ENCODE measurements around the gene FRMD4A.

The FRMD4A gene

DNA sequence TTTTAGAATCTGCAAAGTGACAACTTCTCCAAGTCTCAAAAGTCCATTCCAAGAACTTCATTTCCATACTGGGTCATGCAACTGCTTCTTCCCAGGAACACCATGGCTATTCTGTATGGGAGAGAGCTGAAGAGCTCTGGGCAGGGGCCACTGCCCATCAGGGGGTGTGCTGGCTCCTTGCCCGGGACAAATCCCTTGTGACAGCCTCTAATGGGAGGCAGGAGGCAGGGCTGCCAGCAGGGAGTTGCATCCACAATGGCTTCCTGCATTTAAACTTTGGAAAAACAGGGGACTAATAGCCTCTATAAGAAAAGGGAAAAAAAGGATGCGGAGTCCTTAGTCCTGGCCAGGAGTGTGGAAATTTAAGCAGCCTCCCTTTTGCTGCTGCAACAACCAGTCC is 18.4 kb upstream of the FRMD4A start:
- Histone ChIP-seq H3K27me3 (replicated peaks; ENCODE audit: control insufficient read depth, insufficient read depth, low read length, poor library complexity, severe bottlenecking) (no peaks in the 10 kb centered on the region), H3K27ac (ENCODE audit: insufficient read depth, low read length, poor library complexity, severe bottlenecking) (no peak overlapping the region), H3K4me3 (ENCODE audit: insufficient read depth, low read depth, low read length, poor library complexity, severe bottlenecking) (no peak overlapping the region), H3K36me3 (ENCODE audit: control insufficient read depth, insufficient read depth, low read length) (no peaks in the 10 kb centered on the region), H3K9me3 (ENCODE audit: control insufficient read depth, low read length) (no peaks in the 10 kb centered on the region), H3K4me1 (ENCODE audit: control insufficient read depth, insufficient read depth, low read length, poor library complexity, severe bottlenecking) (no peaks in the 10 kb centered on the region)
- DNase-seq: no peak

DNA sequence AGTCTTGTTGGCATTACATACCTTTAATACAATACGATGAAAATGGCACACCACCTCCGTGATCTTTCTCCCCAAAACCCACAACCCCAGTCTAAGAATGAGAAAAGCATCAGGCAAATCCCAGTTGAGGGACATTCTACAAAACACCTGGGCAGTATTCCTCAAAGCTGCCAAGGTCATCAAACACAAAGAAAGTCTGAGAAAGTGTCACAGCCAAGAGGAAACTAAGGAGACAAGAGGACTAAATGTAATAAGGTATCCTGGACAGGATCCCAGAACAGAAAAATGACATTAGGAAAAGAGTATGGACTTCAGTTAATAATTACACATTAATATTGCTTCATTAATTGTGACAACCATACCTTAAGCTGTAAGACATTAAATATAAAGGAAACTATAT is 14.5 kb upstream of the FRMD4A start:
- no peaks in the 10 kb centered on the region for H3K36me3 ChIP-seq (ENCODE audit: control insufficient read depth, insufficient read depth, low read length)
- no peaks in the 10 kb centered on the region for H3K27me3 ChIP-seq (replicated peaks; ENCODE audit: control insufficient read depth, insufficient read depth, low read length, poor library complexity, severe bottlenecking)
- DNase-seq: no peak
- no peaks in the 10 kb centered on the region for H3K4me1 ChIP-seq (ENCODE audit: control insufficient read depth, insufficient read depth, low read length, poor library complexity, severe bottlenecking)
- no peaks in the 10 kb centered on the region for H3K9me3 ChIP-seq (ENCODE audit: control insufficient read depth, low read length)
- no peak overlapping the region for H3K4me3 ChIP-seq (ENCODE audit: insufficient read depth, low read depth, low read length, poor library complexity, severe bottlenecking)
- H3K27ac ChIP-seq (ENCODE audit: insufficient read depth, low read length, poor library complexity, severe bottlenecking): no peak overlapping the region

DNA sequence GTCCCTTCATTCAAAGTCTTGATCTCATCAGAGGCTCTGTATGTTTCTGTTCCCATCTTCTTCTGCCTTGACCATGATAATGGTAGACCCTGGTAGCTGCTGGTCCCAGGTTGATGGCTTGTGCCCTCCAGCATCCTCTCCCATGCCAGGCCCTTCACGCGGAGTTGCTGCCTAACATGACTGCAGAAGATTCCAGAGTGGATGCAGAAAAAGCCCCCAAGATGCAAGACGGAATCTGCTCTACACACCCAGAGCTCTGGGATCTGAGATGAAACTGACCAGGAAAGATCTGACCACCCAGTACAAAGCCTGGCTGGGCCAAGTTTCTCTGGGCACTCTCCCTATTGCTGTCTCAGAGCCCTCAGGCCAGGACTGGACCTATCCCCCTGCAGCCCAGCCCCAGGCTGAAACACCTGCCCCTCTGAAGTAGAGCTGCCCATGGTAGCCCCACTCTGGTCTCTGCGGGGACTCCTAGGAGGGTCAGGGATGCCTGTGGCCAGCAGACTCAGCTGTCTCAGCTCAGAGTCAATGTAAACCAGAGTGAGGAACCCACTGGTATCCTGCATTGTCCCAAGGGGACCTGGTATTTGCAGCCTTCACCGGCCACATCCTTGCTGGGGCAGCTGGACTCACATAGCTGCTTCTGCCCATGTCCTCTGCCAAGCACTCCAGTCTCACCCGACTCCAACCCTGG is 9.5 kb upstream of the FRMD4A start:
- Histone ChIP-seq H3K27ac (ENCODE audit: insufficient read depth, low read length, poor library complexity, severe bottlenecking) (no peak overlapping the region), H3K27me3 (replicated peaks; ENCODE audit: control insufficient read depth, insufficient read depth, low read length, poor library complexity, severe bottlenecking) (no peaks in the 10 kb centered on the region), H3K9me3 (ENCODE audit: control insufficient read depth, low read length) (no peaks in the 10 kb centered on the region), H3K36me3 (ENCODE audit: control insufficient read depth, insufficient read depth, low read length) (no peaks in the 10 kb centered on the region), H3K4me3 (ENCODE audit: insufficient read depth, low read depth, low read length, poor library complexity, severe bottlenecking) (no peak overlapping the region), H3K4me1 (ENCODE audit: control insufficient read depth, insufficient read depth, low read length, poor library complexity, severe bottlenecking) (no peaks in the 10 kb centered on the region)
- DNase-seq: no peak

DNA sequence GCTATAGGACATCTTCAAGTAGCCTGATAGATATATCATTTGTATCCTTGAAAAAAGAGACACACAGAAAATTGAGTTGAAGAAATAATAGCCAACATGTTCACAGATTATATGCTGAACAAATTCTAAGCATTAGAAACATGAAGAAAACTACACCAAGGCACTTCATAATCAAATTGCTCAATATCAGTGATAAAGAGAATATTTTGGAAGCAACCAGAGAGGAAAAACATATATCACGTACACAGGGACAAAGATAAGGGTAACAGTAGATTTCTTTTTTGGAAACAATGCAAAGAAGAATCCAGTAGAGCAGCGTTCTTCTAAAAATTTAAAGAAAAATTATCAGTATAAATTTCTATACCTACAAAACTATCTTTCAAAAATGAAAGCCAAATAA is 6.0 kb upstream of the FRMD4A start:
- Histone ChIP-seq H3K4me3 (ENCODE audit: insufficient read depth, low read depth, low read length, poor library complexity, severe bottlenecking) (no peak overlapping the region), H3K36me3 (ENCODE audit: control insufficient read depth, insufficient read depth, low read length) (no peaks in the 10 kb centered on the region), H3K4me1 (ENCODE audit: control insufficient read depth, insufficient read depth, low read length, poor library complexity, severe bottlenecking) (no peaks in the 10 kb centered on the region), H3K27me3 (replicated peaks; ENCODE audit: control insufficient read depth, insufficient read depth, low read length, poor library complexity, severe bottlenecking) (no peaks in the 10 kb centered on the region), H3K9me3 (ENCODE audit: control insufficient read depth, low read length) (no peaks in the 10 kb centered on the region), H3K27ac (ENCODE audit: insufficient read depth, low read length, poor library complexity, severe bottlenecking) (no peak overlapping the region)
- DNase-seq: no peak

DNA sequence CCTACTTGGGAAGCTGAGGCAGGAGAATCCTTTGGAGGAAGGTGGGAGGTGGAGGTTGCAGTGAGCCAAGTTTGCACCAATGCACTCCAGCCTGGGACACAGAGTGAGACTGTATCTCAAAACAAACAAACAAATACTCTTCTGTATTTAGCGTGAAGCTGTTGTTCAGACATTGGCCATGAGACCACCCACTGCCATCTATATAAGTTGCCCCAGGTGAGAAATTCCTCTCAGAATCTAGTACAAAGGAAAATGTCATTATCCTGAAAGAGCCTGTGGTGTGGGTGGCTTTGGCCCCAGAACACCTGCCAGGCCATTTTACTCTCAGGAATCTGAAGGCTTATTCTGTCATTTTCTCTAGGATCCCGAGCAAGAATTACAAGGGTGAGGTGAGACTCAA is 4.0 kb upstream of the FRMD4A start:
- no peak for DNase-seq
- H3K9me3 ChIP-seq (ENCODE audit: control insufficient read depth, low read length): no peaks in the 10 kb centered on the region
- H3K27ac ChIP-seq (ENCODE audit: insufficient read depth, low read length, poor library complexity, severe bottlenecking): no peak overlapping the region
- no peaks in the 10 kb centered on the region for H3K36me3 ChIP-seq (ENCODE audit: control insufficient read depth, insufficient read depth, low read length)
- H3K27me3 ChIP-seq (replicated peaks; ENCODE audit: control insufficient read depth, insufficient read depth, low read length, poor library complexity, severe bottlenecking): peaks cover 3% of the 10 kb centered on the region
- no peak overlapping the region for H3K4me3 ChIP-seq (ENCODE audit: insufficient read depth, low read depth, low read length, poor library complexity, severe bottlenecking)
- no peaks in the 10 kb centered on the region for H3K4me1 ChIP-seq (ENCODE audit: control insufficient read depth, insufficient read depth, low read length, poor library complexity, severe bottlenecking)

DNA sequence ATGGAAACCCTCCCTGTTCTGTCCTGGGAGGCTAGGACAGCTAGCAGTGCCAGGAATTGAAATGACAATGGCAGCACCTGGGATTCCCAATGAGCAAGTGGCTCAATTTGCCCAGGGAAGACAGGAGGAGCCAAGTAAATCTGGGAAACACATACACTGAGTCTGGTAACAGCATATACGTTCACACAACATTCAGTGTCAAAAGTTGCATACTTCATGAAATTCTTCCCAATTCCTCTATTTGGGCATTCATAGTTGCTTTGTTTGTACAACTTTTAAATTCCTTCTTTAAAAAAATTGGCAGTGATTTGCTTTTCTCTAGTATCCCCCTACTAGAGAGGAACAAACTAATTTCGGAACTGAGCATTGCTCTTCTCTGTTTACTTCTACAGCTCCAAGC is 2.9 kb upstream of the FRMD4A start:
- no peak overlapping the region for H3K4me3 ChIP-seq (ENCODE audit: insufficient read depth, low read depth, low read length, poor library complexity, severe bottlenecking)
- peaks cover 3% of the 10 kb centered on the region for H3K27me3 ChIP-seq (replicated peaks; ENCODE audit: control insufficient read depth, insufficient read depth, low read length, poor library complexity, severe bottlenecking)
- DNase-seq: no peak
- H3K4me1 ChIP-seq (ENCODE audit: control insufficient read depth, insufficient read depth, low read length, poor library complexity, severe bottlenecking): no peaks in the 10 kb centered on the region
- H3K27ac ChIP-seq (ENCODE audit: insufficient read depth, low read length, poor library complexity, severe bottlenecking): no peak overlapping the region
- H3K36me3 ChIP-seq (ENCODE audit: control insufficient read depth, insufficient read depth, low read length): no peaks in the 10 kb centered on the region
- H3K9me3 ChIP-seq (ENCODE audit: control insufficient read depth, low read length): no peaks in the 10 kb centered on the region

DNA sequence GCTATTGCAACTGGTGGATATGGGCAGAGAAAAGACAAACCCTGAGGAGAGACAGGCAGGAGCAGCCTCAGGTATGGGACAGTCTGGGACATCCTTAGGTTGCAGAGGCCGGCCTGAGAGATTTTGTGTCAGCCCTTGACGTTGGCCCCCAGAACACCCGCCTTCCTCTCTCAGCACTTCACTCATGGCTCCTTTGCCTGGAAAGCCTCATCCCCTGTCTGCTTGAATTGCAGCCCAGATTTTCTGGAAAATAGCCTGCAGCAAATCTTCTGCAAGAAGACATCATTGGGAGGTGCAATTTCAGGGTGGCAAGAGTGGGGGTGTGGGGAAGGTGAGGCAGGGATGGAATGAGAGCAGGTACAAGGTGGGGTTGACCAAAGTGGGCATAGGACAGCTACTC is 2.2 kb upstream of the FRMD4A start:
- Histone ChIP-seq H3K4me3 (ENCODE audit: insufficient read depth, low read depth, low read length, poor library complexity, severe bottlenecking) (no peak overlapping the region), H3K27ac (ENCODE audit: insufficient read depth, low read length, poor library complexity, severe bottlenecking) (no peak overlapping the region), H3K9me3 (ENCODE audit: control insufficient read depth, low read length) (no peaks in the 10 kb centered on the region), H3K4me1 (ENCODE audit: control insufficient read depth, insufficient read depth, low read length, poor library complexity, severe bottlenecking) (no peaks in the 10 kb centered on the region), H3K36me3 (ENCODE audit: control insufficient read depth, insufficient read depth, low read length) (no peaks in the 10 kb centered on the region), H3K27me3 (replicated peaks; ENCODE audit: control insufficient read depth, insufficient read depth, low read length, poor library complexity, severe bottlenecking) (peaks cover 3% of the 10 kb centered on the region)
- no peak for DNase-seq

DNA sequence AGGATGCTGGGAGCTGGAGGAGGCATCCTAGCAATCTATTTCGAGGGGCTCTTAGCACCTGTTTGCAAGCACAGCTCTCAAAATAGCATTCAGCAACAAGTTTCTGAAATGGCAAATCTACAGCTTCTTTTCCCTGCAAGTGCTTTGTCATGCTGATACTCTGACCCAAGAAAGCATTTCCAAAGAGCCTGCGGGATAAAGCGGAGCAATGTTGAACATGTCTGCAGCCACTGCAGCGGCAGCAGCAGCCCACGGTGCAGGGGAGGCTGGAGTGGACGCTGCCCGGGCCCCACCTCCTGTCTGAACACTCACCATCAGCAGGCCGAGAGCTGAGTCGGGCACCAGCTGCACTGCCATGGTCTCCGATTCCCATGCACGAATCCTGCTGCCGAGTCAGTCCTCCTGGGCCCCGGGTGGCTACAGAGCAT is 964 bp downstream of the FRMD4A start:
- Histone ChIP-seq H3K27me3 (replicated peaks; ENCODE audit: control insufficient read depth, insufficient read depth, low read length, poor library complexity, severe bottlenecking) (peaks cover 11% of the 10 kb centered on the region), H3K9me3 (ENCODE audit: control insufficient read depth, low read length) (no peaks in the 10 kb centered on the region), H3K4me1 (ENCODE audit: control insufficient read depth, insufficient read depth, low read length, poor library complexity, severe bottlenecking) (no peaks in the 10 kb centered on the region), H3K27ac (ENCODE audit: insufficient read depth, low read length, poor library complexity, severe bottlenecking) (no peak overlapping the region), H3K36me3 (ENCODE audit: control insufficient read depth, insufficient read depth, low read length) (no peaks in the 10 kb centered on the region), H3K4me3 (ENCODE audit: insufficient read depth, low read depth, low read length, poor library complexity, severe bottlenecking) (no peak overlapping the region)
- no peak for DNase-seq

DNA sequence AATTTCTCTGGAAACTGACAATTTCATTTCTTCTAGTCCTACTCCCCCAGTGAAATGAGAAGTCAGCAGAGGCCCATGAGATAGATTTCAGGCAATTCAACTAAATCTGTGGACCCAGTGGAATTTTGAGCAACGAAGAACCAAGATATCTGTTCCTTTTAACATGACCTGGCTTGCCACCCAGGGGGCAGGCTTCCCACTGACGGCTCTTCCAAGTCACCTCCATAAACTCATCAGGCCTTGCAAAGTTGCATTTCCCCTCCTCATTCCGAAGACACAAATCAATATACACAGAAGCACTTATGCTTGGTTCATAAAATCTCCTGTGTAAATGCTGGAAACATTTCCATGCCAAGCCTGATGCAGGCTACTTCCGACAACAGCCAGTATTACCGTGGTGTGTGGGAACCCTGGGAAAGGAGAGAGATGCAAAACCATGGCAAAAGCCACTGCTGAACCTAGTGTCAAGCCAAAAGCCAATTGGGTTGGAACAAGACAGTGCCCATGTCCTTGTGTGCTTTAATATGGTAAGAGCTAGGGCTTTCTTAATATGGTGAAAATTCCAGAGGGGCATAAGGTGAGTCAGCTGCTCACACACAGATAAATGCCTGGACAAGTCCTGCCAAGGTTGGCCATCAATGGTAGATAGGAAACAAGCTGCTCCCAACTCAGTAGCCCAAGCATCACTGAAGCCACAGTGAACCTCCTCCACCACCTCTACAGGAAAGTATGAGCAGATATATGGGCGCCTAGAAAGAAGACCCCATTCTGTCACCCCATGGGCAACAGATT is 1.6 kb downstream of the FRMD4A start:
- Histone ChIP-seq H3K36me3 (ENCODE audit: control insufficient read depth, insufficient read depth, low read length) (no peaks in the 10 kb centered on the region), H3K9me3 (ENCODE audit: control insufficient read depth, low read length) (no peaks in the 10 kb centered on the region), H3K4me1 (ENCODE audit: control insufficient read depth, insufficient read depth, low read length, poor library complexity, severe bottlenecking) (no peaks in the 10 kb centered on the region), H3K27ac (ENCODE audit: insufficient read depth, low read length, poor library complexity, severe bottlenecking) (no peak overlapping the region), H3K27me3 (replicated peaks; ENCODE audit: control insufficient read depth, insufficient read depth, low read length, poor library complexity, severe bottlenecking) (peaks cover 11% of the 10 kb centered on the region), H3K4me3 (ENCODE audit: insufficient read depth, low read depth, low read length, poor library complexity, severe bottlenecking) (no peak overlapping the region)
- no peak for DNase-seq

DNA sequence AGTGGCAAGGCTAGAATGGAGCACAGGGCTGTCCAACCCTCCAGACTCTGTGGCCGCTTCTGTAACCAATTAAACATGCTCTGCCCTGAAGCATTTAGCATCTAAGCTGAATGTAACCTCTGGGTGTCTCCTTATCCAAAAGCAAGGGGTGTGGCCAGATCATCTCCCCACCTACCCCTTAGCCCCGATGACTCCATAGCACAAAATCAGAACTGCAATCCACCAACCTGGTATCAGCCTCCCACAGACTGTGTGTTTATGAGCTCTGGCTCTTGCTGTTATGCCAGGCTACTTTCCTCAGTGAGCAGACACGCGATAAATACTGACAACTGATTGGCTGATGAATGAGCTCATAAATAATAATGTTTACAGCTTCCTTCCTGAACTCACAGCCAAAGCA is 3.2 kb downstream of the FRMD4A start:
- no peaks in the 10 kb centered on the region for H3K9me3 ChIP-seq (ENCODE audit: control insufficient read depth, low read length)
- H3K4me3 ChIP-seq (ENCODE audit: insufficient read depth, low read depth, low read length, poor library complexity, severe bottlenecking): no peak overlapping the region
- no peak overlapping the region for H3K27ac ChIP-seq (ENCODE audit: insufficient read depth, low read length, poor library complexity, severe bottlenecking)
- no peaks in the 10 kb centered on the region for H3K4me1 ChIP-seq (ENCODE audit: control insufficient read depth, insufficient read depth, low read length, poor library complexity, severe bottlenecking)
- no peak for DNase-seq
- H3K36me3 ChIP-seq (ENCODE audit: control insufficient read depth, insufficient read depth, low read length): no peaks in the 10 kb centered on the region
- peaks cover 11% of the 10 kb centered on the region for H3K27me3 ChIP-seq (replicated peaks; ENCODE audit: control insufficient read depth, insufficient read depth, low read length, poor library complexity, severe bottlenecking)

Measured in effector memory CD4-positive, alpha-beta T cell (primary cell).